ENCODE measurements around the gene MKNK2.

The MKNK2 gene

DNA sequence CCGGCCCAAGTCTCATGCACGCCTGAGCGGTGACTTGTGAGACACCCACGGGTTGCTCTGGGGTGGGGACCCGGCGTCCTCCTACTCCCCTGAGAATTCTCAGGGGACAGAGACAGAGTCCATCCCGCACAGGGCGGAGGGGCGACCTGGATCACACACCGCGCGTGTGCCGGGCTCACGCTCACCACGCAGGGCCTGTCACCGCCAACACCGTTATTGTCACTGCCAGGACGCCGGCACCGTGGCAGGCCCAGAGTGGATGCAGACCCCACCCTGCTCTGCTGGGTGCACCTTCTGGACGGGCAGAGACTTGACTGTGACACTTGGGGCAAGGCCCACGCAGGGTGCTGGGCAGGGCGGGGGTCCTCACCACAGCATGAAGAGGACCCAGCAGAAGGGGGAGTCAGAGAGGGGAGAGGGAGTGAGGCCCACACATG, 28.8 kb upstream of the MKNK2 start:
- DNase-seq = no peak

DNA sequence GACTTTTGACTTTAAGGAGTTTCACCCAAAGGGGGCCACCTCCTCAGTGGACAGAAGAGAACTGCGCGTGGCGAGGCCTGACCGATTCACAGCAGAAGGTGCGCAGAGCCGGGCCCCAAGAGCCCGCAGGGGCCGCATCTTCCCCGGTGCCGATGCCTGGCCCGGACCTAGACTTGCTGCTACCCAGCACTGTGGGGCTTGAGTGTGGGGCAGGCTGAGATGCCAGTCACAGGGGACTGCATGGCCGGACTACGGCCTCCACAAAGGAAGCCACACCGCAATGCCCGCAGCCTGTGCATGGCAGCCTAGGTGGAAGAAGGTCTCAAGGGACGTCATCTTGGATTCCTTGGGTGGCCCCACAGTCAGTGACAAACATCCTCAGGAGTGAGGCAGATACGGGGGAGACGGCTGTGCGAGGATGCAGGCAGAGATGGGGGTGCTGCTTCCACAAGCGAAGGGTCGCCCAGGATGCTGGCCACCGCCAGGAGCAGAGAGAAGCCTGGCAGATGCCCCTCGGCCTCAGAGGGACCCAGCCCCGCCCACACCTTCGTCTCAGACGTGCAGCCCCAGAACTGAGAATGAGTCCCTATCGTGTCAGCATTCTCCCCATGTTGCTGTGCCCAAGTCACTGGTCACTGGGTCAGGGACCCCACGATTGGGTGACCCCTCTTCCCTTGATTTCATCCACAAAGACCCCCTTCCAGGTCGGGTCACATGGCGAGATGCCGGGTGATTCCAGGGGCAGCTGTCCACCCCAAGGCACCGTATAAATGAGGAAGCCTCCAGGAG, 28.2 kb upstream of the MKNK2 start:
- DNase-seq = no peak

DNA sequence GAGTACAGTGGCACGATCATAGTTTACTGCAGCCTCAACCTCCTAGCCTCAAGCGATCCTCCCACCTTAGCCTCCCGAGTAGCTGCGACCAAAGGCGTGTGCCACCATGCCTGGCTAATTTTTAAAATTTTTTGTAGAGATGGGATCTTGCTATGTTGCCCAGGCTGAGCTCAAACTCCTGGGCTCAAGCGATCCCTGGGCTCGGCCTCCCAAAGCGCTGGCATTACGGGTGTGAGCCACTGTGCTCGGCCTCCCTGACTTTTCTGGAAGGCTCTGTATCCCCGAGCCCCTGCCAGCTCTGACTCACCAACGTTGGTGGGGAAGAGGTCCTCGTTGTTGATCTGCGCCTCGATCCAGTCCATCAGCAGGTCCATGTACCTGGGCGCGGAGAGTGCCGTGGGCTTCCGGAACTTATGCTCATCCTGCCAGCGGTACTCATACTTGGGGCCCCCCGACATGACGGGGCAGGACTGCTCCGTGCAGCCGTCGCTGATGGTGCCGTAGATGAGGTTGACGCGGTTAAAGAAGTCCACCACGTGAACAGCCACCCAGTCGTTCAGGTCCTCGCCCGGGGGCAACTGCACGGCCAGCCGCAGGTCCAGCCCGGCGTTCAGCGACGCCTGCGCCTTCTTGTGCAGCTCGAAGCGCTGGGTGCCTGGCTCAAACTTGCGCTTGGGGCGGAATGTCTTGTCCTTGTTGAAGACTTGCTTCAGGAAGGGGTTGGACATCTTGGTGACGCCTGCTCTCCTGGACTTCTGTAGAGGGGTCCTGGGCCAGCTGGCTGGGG, 27.0 kb upstream of the MKNK2 start:
- no peak for DNase-seq

DNA sequence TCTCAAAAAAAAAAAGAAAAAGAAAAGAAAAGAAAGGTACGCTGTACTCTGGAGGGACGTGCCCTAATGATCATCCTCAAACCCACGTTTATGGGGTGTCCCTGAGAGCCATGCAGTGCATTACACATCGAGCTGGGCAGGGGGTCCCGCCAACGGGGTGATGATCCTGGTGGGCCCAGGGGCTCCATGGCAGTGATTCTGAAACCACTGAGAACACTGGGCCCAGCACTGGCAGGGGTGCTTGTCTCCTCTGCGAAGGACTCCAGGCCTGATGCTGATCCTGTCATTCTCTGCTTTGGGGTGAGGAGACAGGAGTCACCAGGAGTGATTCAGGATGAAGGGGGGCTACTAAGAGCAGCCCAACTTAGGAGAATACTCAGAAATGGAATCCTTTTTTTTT, 26.4 kb upstream of the MKNK2 start:
- no peak for DNase-seq

DNA sequence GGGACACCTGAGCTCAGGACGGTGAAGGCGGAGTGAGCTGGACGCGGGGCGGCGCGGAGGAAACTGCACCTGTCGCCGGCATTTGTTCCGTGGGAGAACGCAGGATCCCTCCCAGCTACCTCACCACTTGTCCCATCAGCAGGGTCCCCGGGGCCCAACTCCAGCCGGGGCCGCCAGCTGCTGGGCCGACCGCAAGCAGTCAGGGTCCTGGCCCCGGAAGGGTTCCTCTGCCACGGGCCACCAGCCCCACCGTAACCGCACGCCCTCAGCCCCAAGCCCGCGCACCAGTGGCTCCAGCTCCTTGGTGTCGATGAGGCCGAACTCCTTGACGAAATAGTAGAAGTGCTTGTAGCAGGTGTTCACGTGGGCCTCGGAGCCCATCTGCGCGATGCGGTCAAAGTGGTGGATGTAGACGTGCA, 25.5 kb upstream of the MKNK2 start:
- no peak for DNase-seq

- no peak for DNase-seq
These were observed 21.9 kb upstream of the MKNK2 start for GRCh38 chr19:2072757-2073551.

- DNase-seq = no peak
These were observed 20.1 kb upstream of the MKNK2 start for GRCh38 chr19:2070986-2071673.

DNA sequence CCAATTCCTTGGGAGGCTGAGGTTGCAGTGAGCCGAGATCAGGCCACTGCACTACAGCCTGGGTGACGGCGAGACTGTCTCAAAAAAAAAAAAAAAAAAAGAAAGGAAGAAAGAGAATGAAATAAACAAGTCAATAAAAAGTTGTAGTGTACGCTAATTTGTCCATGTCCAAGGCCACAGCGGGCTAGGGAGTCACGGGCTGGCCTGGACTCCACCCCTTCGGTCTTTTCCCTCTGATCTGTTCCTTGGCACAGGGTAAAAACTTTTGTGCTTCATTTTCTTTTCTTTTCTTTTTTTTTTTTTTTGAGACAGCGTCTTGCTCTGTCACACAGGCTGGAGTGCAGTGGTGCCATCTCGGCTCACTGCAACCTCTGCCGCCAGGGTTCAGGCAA, 19.4 kb upstream of the MKNK2 start:
- no peak for DNase-seq

DNA sequence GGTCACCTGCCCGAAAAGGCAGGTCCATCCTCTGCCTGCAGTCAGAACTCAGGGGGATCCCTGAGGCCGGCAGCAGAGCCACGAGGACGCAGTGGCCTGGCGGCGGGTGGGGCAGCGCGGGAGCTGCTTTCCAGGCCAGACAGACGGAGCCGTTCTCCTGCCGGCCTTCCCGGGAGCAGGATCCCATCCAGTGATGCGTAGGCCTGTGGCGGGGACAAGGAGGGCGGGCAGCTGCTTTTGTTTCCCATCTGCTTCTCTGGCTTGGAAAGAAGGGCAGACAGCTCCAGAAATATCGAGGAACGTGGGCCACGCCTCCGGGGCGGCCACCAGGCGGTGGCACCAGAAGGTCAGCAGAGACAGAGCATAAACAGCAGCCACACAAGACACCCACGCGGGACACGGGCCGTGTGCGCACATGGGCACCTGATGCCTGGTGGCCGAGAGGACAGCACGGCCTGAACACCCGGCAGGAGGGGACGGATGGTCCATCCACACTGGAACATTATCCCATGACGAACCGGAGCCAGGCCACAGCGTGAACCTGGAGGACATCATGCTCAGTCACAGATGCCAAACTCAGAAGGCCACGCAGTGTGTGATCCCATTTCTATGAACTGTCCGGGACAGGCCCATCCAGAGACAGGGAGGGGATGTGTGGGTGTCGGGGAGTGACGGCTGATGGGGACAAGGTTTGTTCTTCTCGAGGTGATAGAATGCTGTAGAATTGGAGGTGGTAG, 13.9 kb upstream of the MKNK2 start:
- DNase-seq = no peak

GRCh38 chr19:2064395-2064787, 13.3 kb upstream of the MKNK2 start:
- DNase-seq = no peak

GRCh38 chr19:2063824-2064223, 12.8 kb upstream of the MKNK2 start:
- DNase-seq = no peak

DNA sequence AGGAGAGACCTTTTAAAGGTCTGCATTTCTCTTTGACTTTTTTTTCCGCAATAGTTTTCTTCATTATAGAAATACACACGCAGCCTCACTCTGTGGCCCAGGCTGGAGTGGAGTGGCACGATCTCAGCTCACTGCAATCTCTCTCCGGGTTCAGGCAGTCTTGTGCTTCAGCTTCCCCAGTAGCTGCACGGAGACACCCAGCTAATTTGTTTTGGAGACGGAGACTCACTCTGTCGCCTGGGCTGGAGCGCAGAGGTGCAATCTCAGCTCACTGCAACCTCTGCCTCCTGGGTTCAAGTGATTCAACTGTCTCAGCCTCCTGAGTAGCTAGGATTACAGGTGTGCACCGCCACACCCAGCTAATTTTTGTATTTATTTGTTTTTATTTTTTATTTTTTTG, 11.7 kb upstream of the MKNK2 start:
- no peak for DNase-seq

DNA sequence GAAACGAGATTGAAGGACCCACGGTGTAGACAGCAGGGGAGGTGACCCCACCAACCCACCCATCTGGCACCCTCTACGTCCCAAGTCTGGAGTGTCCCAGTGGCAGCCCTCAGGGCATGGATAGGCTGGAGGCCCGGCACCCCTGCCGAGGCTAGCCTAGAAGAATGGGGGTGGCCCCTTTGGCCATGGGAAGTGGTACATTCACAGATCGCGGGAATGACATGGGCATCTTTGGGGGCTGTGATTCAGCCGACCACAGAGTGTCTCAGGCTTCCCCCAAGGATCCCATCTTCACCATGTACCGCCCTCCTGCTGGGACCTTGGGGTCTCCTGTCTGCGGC, 11.3 kb upstream of the MKNK2 start:
- DNase-seq = no peak

DNA sequence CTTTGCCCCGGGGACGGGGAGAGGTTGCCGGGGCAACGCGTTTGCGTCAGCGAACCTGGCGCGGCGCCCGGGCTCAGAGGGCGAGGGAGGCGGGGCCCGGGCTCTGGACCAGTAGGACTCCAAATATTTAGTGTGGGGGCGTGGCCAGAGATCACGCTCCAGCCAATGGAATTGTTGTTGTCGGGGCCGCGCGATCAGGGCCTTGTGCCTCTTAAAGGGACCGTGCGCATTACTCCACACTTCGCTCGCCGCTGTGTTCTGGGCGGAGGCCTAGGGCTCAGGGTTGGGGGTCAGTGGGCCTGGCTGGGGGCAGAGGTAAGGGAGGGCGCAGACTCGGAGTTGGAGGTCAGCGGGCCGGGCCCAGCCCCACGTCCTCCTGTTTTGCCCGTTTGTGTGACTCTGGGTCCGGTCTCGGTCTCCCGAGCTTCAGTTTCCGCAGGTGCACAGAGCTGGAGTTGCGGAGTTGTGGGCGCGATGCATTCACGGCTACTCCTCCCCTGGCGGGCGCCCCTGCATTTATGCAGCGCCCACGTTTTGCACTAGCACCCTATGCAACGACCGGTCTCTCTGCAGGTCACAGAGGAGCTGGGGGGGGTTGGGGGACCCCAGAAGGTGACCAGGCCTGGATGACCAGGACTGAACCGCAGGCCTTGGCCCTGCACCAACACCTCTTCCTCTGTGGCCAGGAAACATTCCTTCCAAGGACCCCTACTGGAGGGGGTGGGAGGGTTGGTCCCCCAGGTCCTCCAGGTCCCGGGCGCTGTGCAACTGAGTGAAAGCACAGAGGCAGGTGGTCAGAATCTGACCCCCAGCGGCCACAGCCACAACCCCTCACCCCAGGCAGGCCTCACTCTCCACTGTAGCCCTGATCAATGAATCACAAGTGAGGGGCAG, 10.7 kb upstream of the MKNK2 start:
- DNase-seq = peak; percentile 91

- no peak for DNase-seq
These were observed 9.9 kb upstream of the MKNK2 start for GRCh38 chr19:2060884-2061494.

- no peak for DNase-seq
These were observed 8.6 kb upstream of the MKNK2 start for GRCh38 chr19:2059422-2060201.

DNA sequence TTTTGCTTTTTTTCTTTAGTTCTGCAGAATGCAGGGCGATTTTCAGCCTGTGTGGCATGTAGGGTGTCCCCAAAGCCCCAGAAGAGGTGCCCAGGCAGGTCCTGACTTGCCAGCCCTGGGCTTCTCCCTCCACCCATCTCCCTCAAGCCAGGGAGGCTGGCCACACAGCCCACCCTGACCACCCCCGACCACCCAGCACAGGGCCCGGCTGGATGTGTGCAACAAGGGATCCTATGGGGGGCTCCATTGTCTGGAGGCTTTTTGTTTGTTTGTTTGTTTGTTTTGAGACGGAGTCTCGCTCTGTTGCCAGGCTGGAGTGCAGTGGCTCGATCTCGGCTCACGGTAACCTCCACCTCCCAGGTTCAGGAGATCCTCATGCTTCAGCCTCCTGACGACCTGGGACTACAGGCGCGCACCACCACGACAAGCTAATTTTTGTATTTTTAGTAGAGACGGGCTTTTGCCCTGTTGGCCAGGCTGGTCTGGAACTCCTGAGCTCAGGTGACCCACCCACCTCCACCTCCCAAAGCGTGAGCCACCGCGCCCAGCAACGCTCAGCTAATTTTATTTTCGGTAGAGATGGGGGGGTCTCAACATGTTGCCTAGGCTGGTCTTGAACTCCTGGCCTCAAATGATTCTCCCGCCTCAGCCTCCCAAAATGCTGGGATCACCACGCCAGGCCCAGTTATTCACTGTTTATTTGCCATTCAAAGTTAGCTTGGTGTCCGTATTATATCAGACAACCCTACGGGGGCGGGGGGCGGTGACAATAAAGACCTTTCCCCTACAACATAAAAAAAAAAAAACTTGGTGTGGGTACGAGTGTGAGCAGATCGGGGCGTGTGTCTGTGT, 7.8 kb upstream of the MKNK2 start:
- no peak for DNase-seq

DNA sequence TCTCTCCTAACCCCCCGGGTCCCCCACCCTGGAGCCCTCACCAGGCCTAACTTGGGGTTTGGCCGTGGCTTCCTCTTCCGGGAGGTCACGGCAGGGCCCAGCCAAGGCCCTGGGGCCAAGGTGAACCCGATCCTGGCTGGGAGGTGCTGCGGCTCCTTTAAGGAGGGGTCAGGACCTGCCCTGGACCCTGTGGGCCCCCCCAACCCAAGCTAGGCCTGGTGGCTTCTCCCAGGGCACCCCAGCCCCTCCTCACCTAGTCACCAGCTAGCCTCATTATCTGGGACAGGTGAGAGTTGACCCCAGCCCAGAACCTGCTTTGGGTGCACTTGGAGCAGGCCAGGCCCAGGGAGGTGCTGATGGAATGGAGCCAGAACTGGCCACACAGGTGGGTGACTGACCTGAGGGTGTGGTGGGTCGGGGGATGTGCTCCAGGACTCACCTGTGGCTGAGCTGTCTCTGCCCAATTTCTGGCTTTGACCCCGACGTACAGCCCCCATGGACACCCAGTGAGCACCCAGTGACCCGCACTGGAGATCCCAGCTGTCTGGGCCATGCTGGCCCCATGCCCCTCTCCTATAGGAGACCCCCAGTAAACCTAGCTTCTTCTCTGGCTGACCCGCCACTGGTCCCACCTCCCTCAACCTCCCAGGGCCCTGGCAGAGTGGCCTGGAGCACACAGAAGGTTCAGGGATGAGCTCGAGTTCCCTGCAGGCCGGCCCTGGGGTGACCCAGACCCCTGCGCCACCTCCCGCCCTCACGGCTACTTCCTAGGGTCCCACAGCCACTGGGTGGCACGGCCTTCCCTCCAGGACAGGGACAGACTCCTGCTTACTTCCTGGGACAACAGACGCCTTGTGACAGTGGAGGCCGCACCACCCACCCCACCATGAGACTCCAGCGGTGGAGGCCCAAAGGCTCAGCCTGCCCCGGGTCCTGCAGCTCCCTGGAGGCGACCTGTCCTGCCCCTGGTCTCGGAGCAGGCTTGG, 6.7 kb upstream of the MKNK2 start:
- no peak for DNase-seq
